Measurements from ENCODE around the gene DOHH. TPM values are rescaled to one million over a fixed set of nuclear protein-coding genes. Genes with fewer than 3 reads are reported as not detected.
A peak's percentile ranks its signal among the peaks of the same experiment; 100 is the strongest.

The DOHH gene
- total RNA-seq, 2 donors from 2014 or later: 13.2 to 14.8 TPM

GRCh38 chr19:3526507-3527237 is 26.2 kb upstream of the DOHH start:
- H3K27ac Mint-ChIP-seq: no peak overlapping the region
- ATAC-seq (no peak), DNase-seq (ENCODE audit: low spot score in 2 of 2) (no peak)
- no peaks in the 10 kb centered on the region for H3K9me3 Mint-ChIP-seq
- H3K36me3 Mint-ChIP-seq: no peaks in the 10 kb centered on the region

GRCh38 chr19:3524904-3525451 is 24.5 kb upstream of the DOHH start:
- DNase-seq (ENCODE audit: low spot score in 2 of 2) (no peak), ATAC-seq (no peak)
- Mint-ChIP-seq H3K9me3 (no peaks in the 10 kb centered on the region), H3K27ac (no peak overlapping the region), H3K36me3 (no peaks in the 10 kb centered on the region)

- no peak overlapping the region for H3K27ac Mint-ChIP-seq
- DNase-seq (ENCODE audit: low spot score in 2 of 2): no peak
- no peak for ATAC-seq
- H3K9me3 Mint-ChIP-seq: no peaks in the 10 kb centered on the region
- no peaks in the 10 kb centered on the region for H3K36me3 Mint-ChIP-seq
Measured at GRCh38 chr19:3524078-3524842, 23.8 kb upstream of the DOHH start.

GRCh38 chr19:3523361-3524077 is 23.0 kb upstream of the DOHH start:
- no peaks in the 10 kb centered on the region for H3K36me3 Mint-ChIP-seq
- H3K9me3 Mint-ChIP-seq: no peaks in the 10 kb centered on the region
- ATAC-seq (no peak), DNase-seq (ENCODE audit: low spot score in 2 of 2) (no peak)
- no peak overlapping the region for H3K27ac Mint-ChIP-seq

GRCh38 chr19:3522421-3523360 is 22.2 kb upstream of the DOHH start:
- Mint-ChIP-seq H3K9me3 (no peaks in the 10 kb centered on the region), H3K36me3 (no peaks in the 10 kb centered on the region), H3K27ac (no peak overlapping the region)
- ATAC-seq (no peak), DNase-seq (ENCODE audit: low spot score in 2 of 2) (no peak)

GRCh38 chr19:3521104-3521445 is 20.6 kb upstream of the DOHH start:
- H3K9me3 Mint-ChIP-seq: no peaks in the 10 kb centered on the region
- ATAC-seq (peak in 1 of 2 donors; percentile 23), DNase-seq (ENCODE audit: low spot score in 2 of 2) (no peak)
- H3K36me3 Mint-ChIP-seq: no peaks in the 10 kb centered on the region
- H3K27ac Mint-ChIP-seq: peak overlapping the region in 1 of 2 donors; percentile 41

GRCh38 chr19:3520166-3521103 is 20.0 kb upstream of the DOHH start:
- ATAC-seq: peak in 1 of 2 donors; percentile 12
- no peaks in the 10 kb centered on the region for H3K9me3 Mint-ChIP-seq
- no peaks in the 10 kb centered on the region for H3K36me3 Mint-ChIP-seq
- DNase-seq (ENCODE audit: low spot score in 2 of 2): no peak
- H3K27ac Mint-ChIP-seq: peak overlapping the region in 1 of 2 donors; percentile 41

GRCh38 chr19:3519126-3519525 is 18.7 kb upstream of the DOHH start:
- Mint-ChIP-seq H3K27ac (no peak overlapping the region), H3K9me3 (no peaks in the 10 kb centered on the region), H3K36me3 (no peaks in the 10 kb centered on the region)
- ATAC-seq: no peak
- DNase-seq (ENCODE audit: low spot score in 2 of 2): peak in 1 of 2 donors; percentile 54

GRCh38 chr19:3518659-3519058 is 18.2 kb upstream of the DOHH start:
- H3K9me3 Mint-ChIP-seq: no peaks in the 10 kb centered on the region
- no peak for ATAC-seq
- no peak overlapping the region for H3K27ac Mint-ChIP-seq
- H3K36me3 Mint-ChIP-seq: no peaks in the 10 kb centered on the region
- DNase-seq (ENCODE audit: low spot score in 2 of 2): no peak

- H3K9me3 Mint-ChIP-seq: no peaks in the 10 kb centered on the region
- no peaks in the 10 kb centered on the region for H3K36me3 Mint-ChIP-seq
- H3K27ac Mint-ChIP-seq: no peak overlapping the region
- DNase-seq (ENCODE audit: low spot score in 2 of 2) (no peak), ATAC-seq (no peak)
Measured at GRCh38 chr19:3518255-3518654, 17.8 kb upstream of the DOHH start.

GRCh38 chr19:3517638-3518037 is 17.2 kb upstream of the DOHH start:
- Mint-ChIP-seq H3K27ac (no peak overlapping the region), H3K36me3 (no peaks in the 10 kb centered on the region), H3K9me3 (no peaks in the 10 kb centered on the region)
- DNase-seq (ENCODE audit: low spot score in 2 of 2) (no peak), ATAC-seq (no peak)

GRCh38 chr19:3516675-3517207 is 16.3 kb upstream of the DOHH start:
- no peaks in the 10 kb centered on the region for H3K36me3 Mint-ChIP-seq
- no peaks in the 10 kb centered on the region for H3K9me3 Mint-ChIP-seq
- peak overlapping the region; percentile 31 to 72 for H3K27ac Mint-ChIP-seq
- peak in 1 of 2 donors; percentile 48 for ATAC-seq
- DNase-seq (ENCODE audit: low spot score in 2 of 2): no peak

- DNase-seq (ENCODE audit: low spot score in 2 of 2): no peak
- Mint-ChIP-seq H3K36me3 (no peaks in the 10 kb centered on the region), H3K27ac (peak overlapping the region in 1 of 2 donors; percentile 31), H3K9me3 (no peaks in the 10 kb centered on the region)
- no peak for ATAC-seq
Measured at GRCh38 chr19:3515891-3516422, 15.5 kb upstream of the DOHH start.

GRCh38 chr19:3514930-3515329 is 14.5 kb upstream of the DOHH start:
- H3K36me3 Mint-ChIP-seq: no peaks in the 10 kb centered on the region
- no peaks in the 10 kb centered on the region for H3K9me3 Mint-ChIP-seq
- DNase-seq (ENCODE audit: low spot score in 2 of 2) (no peak), ATAC-seq (no peak)
- H3K27ac Mint-ChIP-seq: no peak overlapping the region

All from activated naive CD4-positive, alpha-beta T cell treated with anti-CD3 and anti-CD28 coated beads, Interleukin-2, amount 50 U/mL, for 72 hours (primary cell).